ENCODE measurements around the gene ADAP2. TPM values are rescaled to one million over a fixed set of nuclear protein-coding genes. Genes with fewer than 3 reads are reported as not detected.
"Not testable (repeated sequence)": the region's sequence is repeated elsewhere in the genome, so short reads cannot be mapped to it uniquely, and the experiment has no call there.

The ADAP2 gene
- 1 to 10 TPM; 1.0 to 1.3 TPM for total RNA-seq

GRCh38 chr17:30921544-30922196, at the start of gene ADAP2:
ADAP2 (plus strand) TSS chr17:30921945; CDS start chr17:30922015, 70 bp downstream.
- intact Hi-C loops (cut with micrococcal nuclease), result no loop called here
- DNase-seq, result no peak
- peaks cover 11% of the 10 kb centered on the region for H3K4me1 Mint-ChIP-seq (ENCODE audit: low read depth)
- no peaks in the 10 kb centered on the region for H3K36me3 Mint-ChIP-seq
- POLR2A ChIA-PET, result interaction anchor here (0.5 kb wide), 1 partner anchor 84 kb away, joined by 3 read pairs; no protein-coding TSS in a partner anchor
- CTCF ChIA-PET, result no interaction called here
- H3K9me3 Mint-ChIP-seq, result no peaks in the 10 kb centered on the region
- H3K27ac Mint-ChIP-seq, result no peak within 1 kb of the TSS
- peak within 1 kb of the TSS; percentile 49 for H3K4me3 Mint-ChIP-seq
- H3K27me3 Mint-ChIP-seq, result peaks cover 38% of the 10 kb centered on the region

- H3K36me3 Mint-ChIP-seq, result peaks cover 7% of the 10 kb centered on the region
- DNase-seq, result no peak
Measured at GRCh38 chr17:30886187-30886586, 35.6 kb upstream of the ADAP2 start.

GRCh38 chr17:30894236-30894635, 27.5 kb upstream of the ADAP2 start:
- Mint-ChIP-seq H3K36me3 (peaks cover 19% of the 10 kb centered on the region), H3K4me1 (ENCODE audit: low read depth) (no peaks in the 10 kb centered on the region), H3K27ac (no peak overlapping the region), H3K4me3 (no peak overlapping the region), H3K9me3 (no peaks in the 10 kb centered on the region), H3K27me3 (no peaks in the 10 kb centered on the region)
- CTCF ChIA-PET, result interaction anchor here (0.6 to 1.4 kb wide), 2 partner anchors 18 to 23 kb away, joined by 3 read pairs; no protein-coding TSS in a partner anchor
- no peak for DNase-seq
- POLR2A ChIA-PET, result no interaction called here
- intact Hi-C loops (cut with micrococcal nuclease), result no loop called here

More at GRCh38 chr17:30886187-30886586, 35.6 kb upstream of the ADAP2 start:
- intact Hi-C loops (cut with micrococcal nuclease), result no loop called here
- no peak overlapping the region for H3K4me3 Mint-ChIP-seq
- ChIA-PET CTCF (no interaction called here), POLR2A (no interaction called here)
- no peaks in the 10 kb centered on the region for H3K4me1 Mint-ChIP-seq (ENCODE audit: low read depth)
- no peaks in the 10 kb centered on the region for H3K9me3 Mint-ChIP-seq
- H3K27ac Mint-ChIP-seq, result no peak overlapping the region
- no peaks in the 10 kb centered on the region for H3K27me3 Mint-ChIP-seq

- no peak overlapping the region for H3K4me3 Mint-ChIP-seq
- ChIA-PET CTCF (interaction anchor here (1.1 kb wide), 1 partner anchor 38 kb away, joined by 3 read pairs; no protein-coding TSS in a partner anchor), POLR2A (interaction anchor here (0.6 kb wide), 1 partner anchor 18 kb away, joined by 3 read pairs; no protein-coding TSS in a partner anchor)
- no peak overlapping the region for H3K27ac Mint-ChIP-seq
- H3K4me1 Mint-ChIP-seq (ENCODE audit: low read depth), result peaks cover 8% of the 10 kb centered on the region
- H3K9me3 Mint-ChIP-seq, result no peaks in the 10 kb centered on the region
- no peak for DNase-seq
- H3K36me3 Mint-ChIP-seq, result peaks cover 26% of the 10 kb centered on the region
- intact Hi-C loops (cut with micrococcal nuclease), result no loop called here
- H3K27me3 Mint-ChIP-seq, result no peaks in the 10 kb centered on the region
Measured at GRCh38 chr17:30897311-30897710, 24.4 kb upstream of the ADAP2 start.

- ChIA-PET CTCF (interaction anchor here (0.6 to 1.6 kb wide), 2 partner anchors 81 to 383 kb away, joined by 3 to 4 read pairs; partner anchors contain the start of gene CRLF3), POLR2A (interaction anchor here (0.9 kb wide), 1 partner anchor 10 kb away, joined by 4 read pairs; no protein-coding TSS in a partner anchor)
- Mint-ChIP-seq H3K9me3 (no peaks in the 10 kb centered on the region), H3K27me3 (no peaks in the 10 kb centered on the region), H3K27ac (peak overlapping the region; percentile 81), H3K36me3 (peaks cover 17% of the 10 kb centered on the region), H3K4me3 (peak overlapping the region; percentile 93), H3K4me1 (ENCODE audit: low read depth) (peaks cover 46% of the 10 kb centered on the region)
- peak; percentile 33 for DNase-seq
- intact Hi-C loops (cut with micrococcal nuclease), result loop anchor here (5.0 to 10.0 kb wide), 4 partner anchors 62 to 159 kb away; partner anchors contain the start of gene ATAD5
Measured at GRCh38 chr17:30905742-30906100, 16.0 kb upstream of the ADAP2 start.

GRCh38 chr17:30906101-30906911, 15.4 kb upstream of the ADAP2 start, which contains the start of gene TEFM:
TEFM (minus strand) TSS chr17:30906238; CDS start chr17:30906198, 40 bp downstream.
- Mint-ChIP-seq H3K4me3 (peak within 1 kb of the TSS; percentile 93), H3K9me3 (no peaks in the 10 kb centered on the region), H3K27me3 (no peaks in the 10 kb centered on the region), H3K36me3 (peaks cover 17% of the 10 kb centered on the region), H3K4me1 (ENCODE audit: low read depth) (peaks cover 45% of the 10 kb centered on the region), H3K27ac (peak within 1 kb of the TSS; percentile 81)
- ChIA-PET POLR2A (interaction anchor here (0.6 kb wide), 1 partner anchor 102 kb away, joined by 3 read pairs; no protein-coding TSS in a partner anchor), CTCF (interaction anchor here (0.6 to 1.6 kb wide), 3 partner anchors 81 to 602 kb away, joined by 3 to 4 read pairs (median 4); partner anchors contain the start of gene CRLF3)
- DNase-seq, result peak; percentile 95
- intact Hi-C loops (cut with micrococcal nuclease), result loop anchor here (5.0 to 10.0 kb wide), 4 partner anchors 61 to 158 kb away; partner anchors contain the start of gene ATAD5

- no peak overlapping the region for H3K27ac Mint-ChIP-seq
Measured at GRCh38 chr17:30908717-30909420, 12.9 kb upstream of the ADAP2 start.

GRCh38 chr17:30910151-30910550, 11.6 kb upstream of the ADAP2 start:
- intact Hi-C loops (cut with micrococcal nuclease); H3K4me3 Mint-ChIP-seq; H3K27me3 Mint-ChIP-seq; H3K27ac Mint-ChIP-seq; DNase-seq; H3K9me3 Mint-ChIP-seq; H3K36me3 Mint-ChIP-seq; CTCF ChIA-PET; POLR2A ChIA-PET: not testable (repeated sequence)
- H3K4me1 Mint-ChIP-seq (ENCODE audit: low read depth), result peaks cover 24% of the 10 kb centered on the region

More at GRCh38 chr17:30908717-30909420, 12.9 kb upstream of the ADAP2 start:
- DNase-seq, result no peak
- ChIA-PET POLR2A (no interaction called here), CTCF (no interaction called here)
- H3K9me3 Mint-ChIP-seq, result no peaks in the 10 kb centered on the region
- no peak overlapping the region for H3K4me3 Mint-ChIP-seq
- intact Hi-C loops (cut with micrococcal nuclease), result loop anchor here (5.0 to 10.0 kb wide), 4 partner anchors 58 to 156 kb away; partner anchors contain the start of gene ATAD5
- peaks cover 32% of the 10 kb centered on the region for H3K4me1 Mint-ChIP-seq (ENCODE audit: low read depth)
- peaks cover 4% of the 10 kb centered on the region for H3K36me3 Mint-ChIP-seq
- no peaks in the 10 kb centered on the region for H3K27me3 Mint-ChIP-seq

- peaks cover 3% of the 10 kb centered on the region for H3K4me1 Mint-ChIP-seq (ENCODE audit: low read depth)
- ChIA-PET CTCF (no interaction called here), POLR2A (no interaction called here)
- H3K36me3 Mint-ChIP-seq, result no peaks in the 10 kb centered on the region
- intact Hi-C loops (cut with micrococcal nuclease), result no loop called here
- H3K9me3 Mint-ChIP-seq, result no peaks in the 10 kb centered on the region
- no peaks in the 10 kb centered on the region for H3K27me3 Mint-ChIP-seq
- no peak overlapping the region for H3K4me3 Mint-ChIP-seq
- no peak for DNase-seq
- no peak overlapping the region for H3K27ac Mint-ChIP-seq
Measured at GRCh38 chr17:30913955-30914354, 7.8 kb upstream of the ADAP2 start.

GRCh38 chr17:30915833-30916611, 5.7 kb upstream of the ADAP2 start:
- H3K4me1 Mint-ChIP-seq (ENCODE audit: low read depth), result no peaks in the 10 kb centered on the region
- ChIA-PET POLR2A (interaction anchor here (0.6 kb wide), 1 partner anchor 67 kb away, joined by 3 read pairs; no protein-coding TSS in a partner anchor), CTCF (no interaction called here)
- H3K27ac Mint-ChIP-seq, result no peak overlapping the region
- no peak for DNase-seq
- H3K27me3 Mint-ChIP-seq, result peaks cover 10% of the 10 kb centered on the region
- intact Hi-C loops (cut with micrococcal nuclease), result no loop called here
- H3K9me3 Mint-ChIP-seq, result no peaks in the 10 kb centered on the region
- no peaks in the 10 kb centered on the region for H3K36me3 Mint-ChIP-seq
- H3K4me3 Mint-ChIP-seq, result no peak overlapping the region

- DNase-seq, result no peak
- ChIA-PET POLR2A (no interaction called here), CTCF (interaction anchor here (1.3 kb wide), 1 partner anchor 22 kb away, joined by 3 read pairs; no protein-coding TSS in a partner anchor)
- Mint-ChIP-seq H3K36me3 (no peaks in the 10 kb centered on the region), H3K4me3 (no peak overlapping the region), H3K27me3 (peaks cover 17% of the 10 kb centered on the region), H3K9me3 (no peaks in the 10 kb centered on the region), H3K27ac (no peak overlapping the region), H3K4me1 (ENCODE audit: low read depth) (peaks cover 5% of the 10 kb centered on the region)
- intact Hi-C loops (cut with micrococcal nuclease), result no loop called here
Measured at GRCh38 chr17:30917050-30917449, 4.7 kb upstream of the ADAP2 start.

Measured in activated CD4-positive, alpha-beta memory T cell treated with anti-CD3 and anti-CD28 coated beads for 36 hours (primary cell).